Adrenal gland (tissue), 12 donors: ENCODE data around the gene DYSF. TPM values are rescaled to one million over a fixed set of nuclear protein-coding genes. Genes with fewer than 3 reads are reported as not detected.

Source experiments
- DNase-seq, 7 donors: peaks; one replicate each; pipeline ENCODE4 v3.0.0-alpha.2; 2019 to 2020
- H3K27ac ChIP-seq, 5 donors: fragments of 200-600 bp; sonication (generic) in 4 of 5; 1 replicate in 3 of 5; 2 replicates in 2 of 5; pipeline versions ENCODE4 v1.5.1 to v1.8.0; 2016 to 2020; ENCODE audit warnings: mild to moderate bottlenecking in 1 of 5
- H3K27me3 ChIP-seq: fragments of 200-600 bp; 2 replicates; pipeline ENCODE4 v1.8.0; 2021
- H3K36me3 ChIP-seq, 2 donors: fragments of 200-600 bp; replicated peaks in 1 of 2; 1 replicate in 1 of 2; 2 replicates in 1 of 2; pipeline versions ENCODE4 v1.5.1 to v1.8.0; 2018 to 2022
- H3K4me1 ChIP-seq, 2 donors: fragments of 200-600 bp; replicated peaks in 1 of 2; 1 replicate in 1 of 2; 2 replicates in 1 of 2; pipeline versions ENCODE4 v1.5.1 to v1.8.0; 2018 to 2021
- H3K4me3 ChIP-seq, 4 donors: fragments of 200-600 bp; sonication (generic) in 3 of 4; one replicate each; pipeline ENCODE4 v1.5.1; 2016 to 2018
- H3K9me3 ChIP-seq, 3 donors: fragments of 200-600 bp; sonication (generic) in 1 of 3; replicated peaks in 1 of 3; 1 replicate in 2 of 3; 2 replicates in 1 of 3; pipeline versions ENCODE4 v1.5.1 to v1.8.0; 2016 to 2021
- CTCF ChIP-seq, 6 experiments: fragments of 450-650 bp in 4 of 6; fragments of 200-600 bp in 2 of 6; sonication (generic) in 1 of 6; IDR thresholded peaks; 1 replicate in 5 of 6; 2 replicates in 1 of 6; pipeline versions ENCODE4 v1.5.1 to v1.8.0; 2016 to 2021; ENCODE audit warnings: antibody characterized with exemption in 6 of 6, mild to moderate bottlenecking in 2 of 6, moderate library complexity in 1 of 6
- POLR2A ChIP-seq, 2 donors: fragments of 450-650 bp; IDR thresholded peaks; one replicate each; pipeline ENCODE4 v1.6.1; 2017; ENCODE audit warnings: antibody characterized with exemption in 2 of 2, mild to moderate bottlenecking in 2 of 2, moderate library complexity in 1 of 2
- WGBS, 4 donors: extraction: QIAGEN DNeasy Blood & Tissue Kit in 2 of 4; methylation state at CpG; one replicate each; pipeline versions ENCODE4 v1.1.5 to v1.1.7; 2013 to 2017; 5-methylcytosine and 5-hydroxymethylcytosine counted together
- intact Hi-C, 2 donors: fragments of 100-400 bp; cut with DNase I; formaldehyde crosslinking; loops; one replicate each; pipeline versions ENCODE4 v1.14.1 to v1.15.0; 2022 to 2023
- polyA plus RNA-seq, 3 donors: library from polyadenylated mRNA; stranded (reverse); fragments of 200-250 nt in 2 of 3; fragments of 350-450 nt in 1 of 3; fragmentation: Illumina TruSeq in 1 of 3; extraction: RNeasy Lipid Tissue Mini Kit (QIAGEN cat#74804) in 1 of 3; gene quantifications; one replicate each; pipeline ENCODE4 v1.2.3, GENCODE V29; 2013 to 2014
- total RNA-seq, 9 donors: library from RNA; depleted of rRNA in 4 of 9; stranded (reverse); fragments of >200 nt in 4 of 9; fragments of 120-200 nt in 1 of 9; fragmentation: NEBNext Ultra II Directional in 1 of 9; extraction: Animal tissue kit (Norgen Biotek cat#: 25700) in 1 of 9; gene quantifications; one replicate each; pipeline versions ENCODE4 v1.1.0 to v1.2.4, GENCODE V29; 2013 to 2023
- donor health status: healthy with polysubstance abuse.
- donor health status: Bipolar disorder and iron deficiency.
- donor health status: DM: yes; HTN: yes; CAD: no.
- donor health status: DM: no; HTN: no; CAD: no.
- donor health status: DM: no; HTN: no; CAD: no.
- donor health status: DM: yes; HTN: yes; CAD: no.

DYSF gene
- total and polyA plus RNA-seq, 12 donors = 3.2 to 22.4 (median 15.3) TPM

DNA sequence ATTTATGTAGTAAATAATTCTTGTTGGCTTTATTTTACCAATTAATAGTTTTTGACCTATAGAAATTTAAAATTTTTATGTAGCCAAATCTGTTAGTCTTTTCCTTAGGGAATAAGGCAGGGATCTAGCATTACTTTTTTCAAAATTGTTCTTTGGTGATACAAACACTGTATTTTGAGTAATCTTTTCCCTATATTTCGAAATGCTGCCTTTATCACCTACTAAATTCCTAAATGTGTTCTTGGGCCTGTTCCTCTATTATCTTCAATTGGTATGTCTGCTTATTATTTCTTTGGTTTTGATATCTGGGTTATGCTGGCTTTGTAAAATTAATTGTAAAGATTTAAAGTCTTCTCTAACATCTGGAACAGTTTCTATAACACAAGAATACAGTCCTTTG lies 87.5 kb downstream of the DYSF start:
- Histone ChIP-seq H3K9me3 (no peaks in the 10 kb centered on the region), H3K36me3 (no peaks in the 10 kb centered on the region), H3K27ac (no peak overlapping the region), H3K27me3 (no peaks in the 10 kb centered on the region), H3K4me3 (no peak overlapping the region), H3K4me1 (peaks cover 0 to 5% of the 10 kb centered on the region in 2 donors)
- no peak for DNase-seq
- intact Hi-C loops = no loop called here
- WGBS, 4 donors = 82 to 92% (median 87%) methylated on average over 1 of the region's 1 CpG
- no peak for TF ChIP-seq CTCF (IDR thresholded peaks at IDR 0.05)
- TF ChIP-seq POLR2A (IDR thresholded peaks at IDR 0.05) = no peak

DNA sequence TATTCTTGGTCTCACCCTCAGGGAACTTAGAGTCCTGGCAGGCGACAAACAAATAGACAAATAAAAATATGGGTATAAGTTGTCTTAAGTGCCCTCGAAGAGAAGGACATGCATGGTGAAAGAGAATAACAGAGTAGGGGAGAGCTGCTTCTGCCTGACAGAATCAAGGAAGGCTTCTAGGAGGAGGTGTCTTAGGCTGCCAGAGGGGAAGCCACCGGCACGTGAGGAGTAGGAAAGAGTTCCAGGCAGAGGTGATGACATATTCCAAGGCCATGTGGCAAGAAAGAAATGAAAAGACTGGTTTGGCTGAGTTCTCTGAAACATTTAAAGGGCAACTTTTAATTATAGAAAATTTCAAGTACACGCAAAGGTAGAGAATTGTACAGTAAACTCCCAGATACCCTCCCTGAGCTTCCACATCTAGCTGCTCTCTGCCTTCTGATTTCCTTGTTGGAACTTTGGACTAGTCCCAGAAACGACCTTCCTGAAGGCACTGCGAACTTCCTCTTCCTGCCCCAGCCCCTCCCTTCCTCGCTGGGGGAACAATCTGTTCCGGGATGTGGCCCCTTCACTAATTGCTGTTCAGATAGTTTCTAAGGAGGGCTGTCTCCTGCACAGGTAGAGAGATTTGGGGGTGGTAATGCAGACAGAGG lies 91.7 kb downstream of the DYSF start:
- H3K27ac ChIP-seq = peak overlapping the region in 2 of 5 donors; percentile 34 to 46
- 39 to 50% (median 47%) methylated on average over 9 of the region's 9 CpGs for WGBS, 4 donors
- no peaks in the 10 kb centered on the region for H3K36me3 ChIP-seq
- peaks cover 0 to 5% of the 10 kb centered on the region in 2 donors for H3K4me1 ChIP-seq
- TF ChIP-seq POLR2A (IDR thresholded peaks at IDR 0.05) (no peak), CTCF (IDR thresholded peaks at IDR 0.05) (no peak)
- H3K4me3 ChIP-seq = no peak overlapping the region
- peaks cover 5% of the 10 kb centered on the region for H3K27me3 ChIP-seq
- peak in 5 of 7 donors; percentile 26 to 61 (median 31) for DNase-seq
- H3K9me3 ChIP-seq = no peaks in the 10 kb centered on the region
- intact Hi-C loops = loop anchor here (5.0 kb wide), 4 partner anchors 252 to 1202 kb away; partner anchors contain the start of gene CYP26B1 (in 1 of the 2)

DNA sequence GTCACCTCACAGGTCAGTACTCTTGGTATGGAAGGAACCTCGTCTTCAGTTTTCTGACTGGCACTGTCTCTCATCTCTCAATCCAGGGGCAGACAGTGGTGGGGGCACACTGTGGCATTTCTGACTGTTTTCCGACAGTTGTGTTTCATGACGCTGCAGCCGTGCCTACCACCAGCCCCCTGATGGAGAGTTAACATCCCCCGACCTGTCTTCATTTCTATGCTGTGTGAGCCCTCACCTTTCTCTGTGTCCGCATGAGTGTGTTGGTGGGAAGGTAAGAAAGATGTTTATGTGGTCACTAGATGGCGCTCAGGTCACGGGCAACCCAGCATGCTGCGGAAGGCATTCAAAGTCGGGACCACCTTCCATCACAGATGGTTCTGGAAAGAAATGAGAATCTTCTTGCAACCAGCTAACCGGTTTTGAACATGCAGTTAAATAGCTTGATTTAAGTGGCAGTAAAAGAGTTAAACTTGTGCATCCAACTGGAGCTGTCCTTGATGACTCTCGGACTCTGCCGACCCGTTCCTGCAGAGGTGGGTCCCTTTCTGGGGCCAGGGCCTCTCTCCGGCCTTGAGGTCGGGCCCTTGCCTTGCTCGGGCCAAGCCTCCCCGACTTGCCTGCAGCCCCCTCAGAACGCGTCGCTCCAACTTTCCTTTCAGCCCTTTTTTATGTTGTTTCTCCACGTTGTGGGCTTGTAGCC lies 92.4 kb downstream of the DYSF start:
- H3K27ac ChIP-seq = peak overlapping the region in 1 of 5 donors; percentile 43

More for the DNA sequence above, 92.4 kb downstream of the DYSF start:
- WGBS, 4 donors = 19 to 23% (median 21%) methylated on average over 19 to 22 of the region's 22 CpGs
- intact Hi-C loops = loop anchor here (5.0 kb wide), 4 partner anchors 252 to 1202 kb away; partner anchors contain the start of gene CYP26B1 (in 1 of the 2)
- Histone ChIP-seq H3K27me3 (peaks cover 5% of the 10 kb centered on the region), H3K9me3 (no peaks in the 10 kb centered on the region), H3K4me3 (no peak overlapping the region), H3K36me3 (no peaks in the 10 kb centered on the region), H3K4me1 (peaks cover 0 to 5% of the 10 kb centered on the region in 2 donors)
- no peak for TF ChIP-seq POLR2A (IDR thresholded peaks at IDR 0.05)
- peak; percentile 54 to 85 (median 70) for TF ChIP-seq CTCF (IDR thresholded peaks at IDR 0.05)
- DNase-seq = peak; percentile 34 to 73 (median 57)
